Ovary (tissue), 3 donors: ENCODE results near the gene UBA5.

Experiments
- CTCF ChIP-seq, 3 donors: fragments of 450-650 bp in 2 of 3; fragments of 200-600 bp in 1 of 3; IDR thresholded peaks; one replicate each; pipeline versions ENCODE4 v1.5.1 to v1.8.0; 2016 to 2022; ENCODE audit warnings: antibody characterized with exemption in 3 of 3, mild to moderate bottlenecking in 1 of 3
- EP300 ChIP-seq: sonication (generic); formaldehyde crosslinking; IDR thresholded peaks from one replicate; pipeline ENCODE4 v1.6.1; 2017; ENCODE audit warnings: antibody characterized with exemption
- POLR2A ChIP-seq: fragments of 450-650 bp; IDR thresholded peaks from one replicate; pipeline ENCODE4 v1.6.1; 2017; ENCODE audit warnings: antibody characterized with exemption, mild to moderate bottlenecking, moderate library complexity
- donor health status: DM: no; HTN: no; CAD: no.

- no peak for TF ChIP-seq CTCF (IDR thresholded peaks at IDR 0.05)
- TF ChIP-seq POLR2A, result no peak
- no peak for TF ChIP-seq EP300
Measured at GRCh38 chr3:132710311-132710710, 50.2 kb downstream of the UBA5 start.
